ENCODE results near the gene IYD.

IYD gene

GRCh38 chr6:150368762-150369161 is at the start of gene IYD:
Gene IYD (plus strand): TSS chr6:150369012. CDS start chr6:150369032, 20 bp downstream.
- DNase-seq = no peak

- DNase-seq = no peak
Measured at GRCh38 chr6:150319924-150320323, 48.9 kb upstream of the IYD start.

- DNase-seq = no peak
Measured at GRCh38 chr6:150320442-150320841, 48.4 kb upstream of the IYD start.

GRCh38 chr6:150322466-150322871 is 46.3 kb upstream of the IYD start:
- DNase-seq = no peak

- no peak for DNase-seq
Measured at GRCh38 chr6:150323205-150323604, 45.6 kb upstream of the IYD start.

- DNase-seq = no peak
Measured at GRCh38 chr6:150324044-150324443, 44.8 kb upstream of the IYD start.

GRCh38 chr6:150325066-150325772 is 43.6 kb upstream of the IYD start:
- no peak for DNase-seq

GRCh38 chr6:150327117-150327774 is 41.6 kb upstream of the IYD start:
- no peak for DNase-seq

- DNase-seq = no peak
Measured at GRCh38 chr6:150328744-150329405, 39.9 kb upstream of the IYD start.

- no peak for DNase-seq
Measured at GRCh38 chr6:150331344-150331743, 37.5 kb upstream of the IYD start.

GRCh38 chr6:150332939-150333584 is 35.8 kb upstream of the IYD start:
- no peak for DNase-seq

- DNase-seq = no peak
Measured at GRCh38 chr6:150333585-150333941, 35.2 kb upstream of the IYD start.

- peak; percentile 61 for DNase-seq
Measured at GRCh38 chr6:150334790-150335783, 33.7 kb upstream of the IYD start.

GRCh38 chr6:150336299-150336698 is 32.5 kb upstream of the IYD start:
- DNase-seq = peak; percentile 52

GRCh38 chr6:150336708-150337107 is 32.1 kb upstream of the IYD start:
- DNase-seq = no peak

GRCh38 chr6:150342126-150342525 is 26.7 kb upstream of the IYD start:
- no peak for DNase-seq

- DNase-seq = no peak
Measured at GRCh38 chr6:150343434-150343833, 25.4 kb upstream of the IYD start.

GRCh38 chr6:150345781-150346180 is 23.0 kb upstream of the IYD start:
- DNase-seq = no peak

- DNase-seq = no peak
Measured at GRCh38 chr6:150346346-150346745, 22.5 kb upstream of the IYD start.

GRCh38 chr6:150347845-150348244 is 21.0 kb upstream of the IYD start:
- no peak for DNase-seq

- no peak for DNase-seq
Measured at GRCh38 chr6:150349546-150349945, 19.3 kb upstream of the IYD start.

All from activated CD4-positive, alpha-beta T cell treated with anti-CD3 and anti-CD28 coated beads, Interleukin-10, Interleukin-2, amounts not matched to agents 100 ng/mL and 50 ng/mL, durations not matched to agents 16 hours and 8 hours (primary cell).